Spleen (tissue), 11 donors: Measurements from ENCODE around the gene CASP10. TPM values are rescaled to one million over a fixed set of nuclear protein-coding genes. Genes with fewer than 3 reads are reported as not detected.

Experiments
- DNase-seq: peaks from one replicate; pipeline ENCODE4 v3.0.0-alpha.2; 2020
- H3K27ac ChIP-seq, 8 donors: fragments of 200-600 bp; sonication (generic) in 7 of 8; 1 replicate in 4 of 8; 2 replicates in 4 of 8; pipeline versions ENCODE4 v1.5.0 to v1.8.0; 2016 to 2021; ENCODE audit warnings: inconsistent platforms in 4 of 8, mild to moderate bottlenecking in 4 of 8, moderate library complexity in 1 of 8
- H3K27me3 ChIP-seq, 7 donors: fragments of 200-600 bp; sonication (generic) in 6 of 7; replicated peaks in 1 of 7; 1 replicate in 4 of 7; 2 replicates in 3 of 7; pipeline versions ENCODE4 v1.5.0 to v1.8.0; 2016 to 2021; ENCODE audit warnings: inconsistent platforms in 3 of 7, mild to moderate bottlenecking in 1 of 7
- H3K36me3 ChIP-seq, 6 donors: fragments of 200-600 bp; sonication (generic) in 5 of 6; 1 replicate in 4 of 6; 2 replicates in 2 of 6; pipeline versions ENCODE4 v1.5.0 to v1.8.0; 2016 to 2021; ENCODE audit warnings: inconsistent platforms in 2 of 6
- H3K4me1 ChIP-seq, 6 donors: fragments of 200-600 bp; sonication (generic) in 5 of 6; 1 replicate in 3 of 6; 2 replicates in 3 of 6; pipeline versions ENCODE4 v1.5.0 to v1.8.0; 2016 to 2021; ENCODE audit warnings: inconsistent platforms in 3 of 6
- H3K4me3 ChIP-seq, 8 donors: fragments of 200-600 bp; sonication (generic) in 7 of 8; 1 replicate in 4 of 8; 2 replicates in 4 of 8; pipeline versions ENCODE4 v1.5.0 to v1.8.0; 2016 to 2021; ENCODE audit warnings: inconsistent platforms in 4 of 8, mild to moderate bottlenecking in 4 of 8, moderate library complexity in 2 of 8
- H3K9me3 ChIP-seq, 8 donors: fragments of 200-600 bp; sonication (generic) in 7 of 8; 1 replicate in 4 of 8; 2 replicates in 4 of 8; pipeline versions ENCODE4 v1.5.0 to v1.8.0; 2016 to 2021; ENCODE audit warnings: inconsistent platforms in 4 of 8
- POLR2A ChIP-seq, 3 donors: fragments of 450-650 bp; IDR thresholded peaks; one replicate each; pipeline ENCODE4 v1.5.1; 2017; ENCODE audit warnings: antibody characterized with exemption in 3 of 3, mild to moderate bottlenecking in 1 of 3
- POLR2AphosphoS5 ChIP-seq, 3 donors: sonication (generic); formaldehyde crosslinking; IDR thresholded peaks; one replicate each; pipeline ENCODE4 v1.5.1; 2017; ENCODE audit warnings: antibody characterized with exemption in 3 of 3
- WGBS, 5 donors: extraction: QIAGEN DNeasy Blood & Tissue Kit in 3 of 5; methylation state at CpG; one replicate each; pipeline versions ENCODE4 v1.1.5 to v1.1.7; 2013 to 2018; 5-methylcytosine and 5-hydroxymethylcytosine counted together
- intact Hi-C: fragments of 100-400 bp; cut with DNase I; formaldehyde crosslinking; loops from one replicate; pipeline ENCODE4 v1.15.0; 2023; ENCODE audit warnings: low total_unique reads
- polyA plus RNA-seq, 3 donors: library from polyadenylated mRNA; stranded (reverse); fragments of 200-250 nt; gene quantifications; one replicate each; pipeline ENCODE4 v1.2.1, GENCODE V29; 2013
- total RNA-seq, 7 donors: library from RNA; depleted of rRNA in 3 of 7; stranded (reverse); fragments of >200 nt in 3 of 7; fragmentation: NEBNext Ultra II Directional in 4 of 7; extraction: Animal tissue kit (Norgen Biotek cat#: 25700) in 4 of 7; gene quantifications; one replicate each; pipeline versions ENCODE4 v1.1.0 to v1.2.1, GENCODE V29; 2016 to 2021
- TF ChIP-seq, protein P1 (sequence below), 11 experiments: fragments of 200-600 bp in 7 of 11; fragments of 450-650 bp in 4 of 11; sonication (generic) in 4 of 11; IDR thresholded peaks in 8 of 11; conservative IDR thresholded peaks in 3 of 11; 1 replicate in 7 of 11; 2 replicates in 4 of 11; pipeline versions ENCODE4 v1.4.0 to v1.8.0; 2016 to 2021; ENCODE audit warnings: antibody characterized with exemption in 11 of 11, inconsistent platforms in 4 of 11, mild to moderate bottlenecking in 1 of 11
- donor health status: healthy with polysubstance abuse.
- donor health status: DM: no; HTN: no; CAD: no; lungs with moderate emphysema.
- donor health status: DM: no; HTN: no; CAD: no.
- donor health status: Bipolar disorder and iron deficiency.
- donor health status: healthy.
- donor health status: DM: no; HTN: no; CAD: no.
- donor health status: DM: yes; HTN: yes; CAD: no.

The CASP10 gene
- total and polyA plus RNA-seq, 10 donors = 5.6 to 75.6 (median 54.6) TPM

DNA sequence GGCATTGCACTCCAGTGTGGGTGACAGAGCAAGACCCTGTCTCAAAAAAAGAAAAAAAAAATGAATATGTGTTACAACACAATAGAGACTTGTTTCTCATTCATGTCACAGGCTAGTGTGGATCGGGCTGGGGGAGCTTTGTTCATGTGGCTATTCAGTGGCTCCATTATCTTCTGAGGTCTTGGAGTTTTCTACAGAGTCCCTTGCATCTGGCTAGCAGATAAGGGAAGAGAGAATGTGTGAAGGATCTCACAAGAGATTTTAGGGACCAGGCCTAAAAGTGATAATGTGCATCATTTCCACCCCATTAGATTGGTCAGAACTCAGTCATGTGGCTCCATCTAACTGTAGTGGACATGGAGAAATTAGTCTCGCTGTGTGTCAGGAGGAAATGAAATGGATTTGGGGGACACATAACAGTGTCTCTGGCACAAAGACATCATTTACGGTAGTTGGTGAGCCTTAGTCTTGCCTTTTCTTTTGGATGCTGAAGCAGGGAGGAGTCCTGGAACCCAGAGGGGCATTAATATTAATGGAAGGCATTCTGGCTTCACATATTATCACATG is 32.4 kb upstream of the CASP10 start:
- H3K36me3 ChIP-seq = peaks cover 0 to 99% (median 69%) of the 10 kb centered on the region in 6 donors
- peaks cover 28 to 86% (median 59%) of the 10 kb centered on the region in 6 donors for H3K4me1 ChIP-seq
- intact Hi-C loops = no loop called here
- no peak for TF ChIP-seq POLR2A (IDR thresholded peaks at IDR 0.05)
- TF ChIP-seq POLR2AphosphoS5 (IDR thresholded peaks at IDR 0.05) = no peak
- TF ChIP-seq, protein P1, sequence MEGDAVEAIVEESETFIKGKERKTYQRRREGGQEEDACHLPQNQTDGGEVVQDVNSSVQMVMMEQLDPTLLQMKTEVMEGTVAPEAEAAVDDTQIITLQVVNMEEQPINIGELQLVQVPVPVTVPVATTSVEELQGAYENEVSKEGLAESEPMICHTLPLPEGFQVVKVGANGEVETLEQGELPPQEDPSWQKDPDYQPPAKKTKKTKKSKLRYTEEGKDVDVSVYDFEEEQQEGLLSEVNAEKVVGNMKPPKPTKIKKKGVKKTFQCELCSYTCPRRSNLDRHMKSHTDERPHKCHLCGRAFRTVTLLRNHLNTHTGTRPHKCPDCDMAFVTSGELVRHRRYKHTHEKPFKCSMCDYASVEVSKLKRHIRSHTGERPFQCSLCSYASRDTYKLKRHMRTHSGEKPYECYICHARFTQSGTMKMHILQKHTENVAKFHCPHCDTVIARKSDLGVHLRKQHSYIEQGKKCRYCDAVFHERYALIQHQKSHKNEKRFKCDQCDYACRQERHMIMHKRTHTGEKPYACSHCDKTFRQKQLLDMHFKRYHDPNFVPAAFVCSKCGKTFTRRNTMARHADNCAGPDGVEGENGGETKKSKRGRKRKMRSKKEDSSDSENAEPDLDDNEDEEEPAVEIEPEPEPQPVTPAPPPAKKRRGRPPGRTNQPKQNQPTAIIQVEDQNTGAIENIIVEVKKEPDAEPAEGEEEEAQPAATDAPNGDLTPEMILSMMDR (IDR thresholded peaks at IDR 0.05 in 8 of 11, conservative IDR thresholded peaks at IDR 0.05 in 3 of 11) = no peak
- peak overlapping the region in 1 of 8 donors; percentile 22 for H3K4me3 ChIP-seq
- WGBS, 5 donors = 80 to 91% (median 88%) methylated on average over 3 of the region's 3 CpGs
- no peaks in the 10 kb centered on the region for H3K27me3 ChIP-seq
- DNase-seq = no peak
- H3K9me3 ChIP-seq = no peaks in the 10 kb centered on the region
- H3K27ac ChIP-seq = peak overlapping the region; percentile 69 to 89 (median 85)

DNA sequence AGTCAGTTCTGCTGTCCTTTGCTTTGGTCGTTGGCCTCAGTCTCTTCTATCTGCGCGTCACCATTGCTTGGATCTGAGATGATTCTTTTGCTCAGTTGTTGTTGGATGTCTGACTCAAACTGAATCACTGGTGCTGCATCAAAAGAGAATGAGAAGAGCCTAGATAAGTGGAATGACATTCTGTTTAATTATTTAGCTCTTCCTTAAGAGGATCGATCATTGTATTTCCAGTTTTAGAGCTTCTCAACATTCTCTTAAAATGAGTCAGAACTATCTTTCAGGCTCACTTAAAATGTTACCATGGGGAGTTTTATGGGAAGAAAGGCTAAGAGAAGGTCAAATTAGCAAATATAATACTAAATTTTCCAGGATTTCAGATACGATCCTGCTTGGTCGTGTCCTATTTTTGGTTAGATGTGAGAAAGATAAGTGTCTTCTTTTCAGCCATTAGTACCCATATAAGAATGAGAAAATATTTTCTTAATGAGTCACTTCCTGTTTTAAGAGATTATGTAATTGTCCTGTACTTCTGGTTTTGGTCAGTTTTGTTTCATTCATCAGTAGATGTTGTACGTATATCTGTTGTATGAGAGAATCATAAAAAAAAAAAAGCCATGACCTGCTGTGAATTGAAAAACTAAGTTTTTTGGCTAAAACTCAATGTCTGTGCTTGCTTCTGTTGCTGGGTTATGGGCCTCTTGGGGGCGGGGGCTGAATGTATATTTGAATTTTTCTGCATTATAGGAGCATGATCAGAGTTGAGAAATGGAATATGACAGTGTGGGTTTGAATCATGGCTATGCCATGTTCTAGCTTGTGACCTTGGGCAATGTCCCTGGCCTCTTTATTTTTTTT is 31.6 kb upstream of the CASP10 start:
- no peak for DNase-seq
- peak overlapping the region; percentile 69 to 89 (median 85) for H3K27ac ChIP-seq
- peak overlapping the region in 1 of 8 donors; percentile 22 for H3K4me3 ChIP-seq
- peaks cover 33 to 94% (median 67%) of the 10 kb centered on the region in 6 donors for H3K4me1 ChIP-seq
- WGBS, 5 donors = 43 to 52% (median 45%) methylated on average over 8 of the region's 8 CpGs
- TF ChIP-seq POLR2A (IDR thresholded peaks at IDR 0.05) = no peak
- TF ChIP-seq, protein P1 (IDR thresholded peaks at IDR 0.05 in 8 of 11, conservative IDR thresholded peaks at IDR 0.05 in 3 of 11) = no peak
- TF ChIP-seq POLR2AphosphoS5 (IDR thresholded peaks at IDR 0.05) = no peak
- intact Hi-C loops = no loop called here
- no peaks in the 10 kb centered on the region for H3K9me3 ChIP-seq
- peaks cover 0 to 99% (median 68%) of the 10 kb centered on the region in 6 donors for H3K36me3 ChIP-seq
- H3K27me3 ChIP-seq = no peaks in the 10 kb centered on the region

DNA sequence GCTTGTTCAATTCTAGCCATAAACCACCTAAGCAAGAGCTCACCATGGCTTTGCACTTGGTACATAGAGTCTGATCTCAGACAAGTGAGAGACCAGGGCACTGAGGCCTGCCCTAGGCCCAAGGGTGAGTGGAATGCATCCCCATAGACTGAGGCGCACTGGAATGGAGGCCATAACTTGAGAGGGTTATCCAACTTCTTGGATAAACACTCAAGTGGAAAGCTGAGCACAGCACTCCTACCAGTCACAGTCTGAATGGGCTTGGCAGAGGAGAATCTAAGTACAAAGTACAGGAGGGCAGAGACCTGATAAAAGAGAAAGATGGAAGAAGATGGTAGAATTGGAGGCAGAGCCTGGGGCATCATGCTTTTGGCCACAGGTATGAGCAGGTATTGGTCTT is 30.4 kb upstream of the CASP10 start:
- Histone ChIP-seq H3K27me3 (no peaks in the 10 kb centered on the region), H3K4me1 (peaks cover 42 to 100% (median 79%) of the 10 kb centered on the region in 6 donors), H3K4me3 (no peak overlapping the region), H3K36me3 (peaks cover 0 to 99% (median 72%) of the 10 kb centered on the region in 6 donors), H3K27ac (peak overlapping the region; percentile 69 to 89 (median 85)), H3K9me3 (no peaks in the 10 kb centered on the region)
- intact Hi-C loops = no loop called here
- TF ChIP-seq POLR2A (IDR thresholded peaks at IDR 0.05) (no peak), POLR2AphosphoS5 (IDR thresholded peaks at IDR 0.05) (peak in 1 of 3 donors; percentile 25)
- TF ChIP-seq, protein P1 (IDR thresholded peaks at IDR 0.05 in 8 of 11, conservative IDR thresholded peaks at IDR 0.05 in 3 of 11) = no peak
- no peak for DNase-seq
- WGBS, 5 donors = 96 to 100% (median 100%) methylated on average over 1 of the region's 1 CpG
